Mesenchymal stem cell (in vitro differentiated cells and primary cell): Measurements from ENCODE around the gene CAPN9.

ENCODE experiments used
- DNase-seq: peaks from one replicate; pipeline ENCODE4 v3.0.0-alpha.2; 2013
- H2AFZ ChIP-seq: one replicate; pipeline ENCODE4 v1.6.1; 2013; ENCODE audit warnings: low read depth, mild to moderate bottlenecking, control low read depth, inconsistent platforms, low read length, moderate library complexity
- H2AK5ac ChIP-seq: 2 replicates; pipeline ENCODE4 v1.6.1; 2013; ENCODE audit warnings: low read length, moderate library complexity, mild to moderate bottlenecking, inconsistent platforms; ENCODE audit not compliant: severe bottlenecking
- H2BK120ac ChIP-seq: one replicate; pipeline ENCODE4 v1.6.1; 2013; ENCODE audit warnings: low read depth, mild to moderate bottlenecking, inconsistent platforms, low read length, moderate library complexity
- H2BK12ac ChIP-seq, 2 experiments: one replicate each; pipeline ENCODE4 v1.6.1; 2013; ENCODE audit warnings: inconsistent platforms in 2 of 2, low read length in 2 of 2, mild to moderate bottlenecking in 2 of 2, moderate library complexity in 2 of 2, control low read depth in 1 of 2
- H2BK15ac ChIP-seq: one replicate; pipeline ENCODE4 v1.6.1; 2013; ENCODE audit warnings: mild to moderate bottlenecking, low read depth, inconsistent platforms; ENCODE audit not compliant: poor library complexity, severe bottlenecking
- H2BK5ac ChIP-seq: 2 replicates; pipeline ENCODE4 v1.6.1; 2013; ENCODE audit warnings: low read depth, mild to moderate bottlenecking, low read length, control low read depth, inconsistent platforms; ENCODE audit not compliant: poor library complexity, severe bottlenecking
- H3K14ac ChIP-seq, 2 experiments: one replicate each; pipeline ENCODE4 v1.6.1; 2013; ENCODE audit warnings: inconsistent platforms in 2 of 2, low read length in 2 of 2, control low read depth in 1 of 2, mild to moderate bottlenecking in 1 of 2, moderate library complexity in 1 of 2
- H3K18ac ChIP-seq, 2 experiments: one replicate each; pipeline ENCODE4 v1.6.1; 2013; ENCODE audit warnings: inconsistent platforms in 2 of 2, low read length in 2 of 2, control low read depth in 1 of 2, low read depth in 1 of 2, mild to moderate bottlenecking in 1 of 2
- H3K23ac ChIP-seq, 2 experiments: one replicate each; pipeline ENCODE4 v1.6.1; 2013; ENCODE audit warnings: inconsistent platforms in 2 of 2, low read length in 2 of 2, mild to moderate bottlenecking in 2 of 2, moderate library complexity in 2 of 2, control low read depth in 1 of 2
- H3K27ac ChIP-seq: 2 replicates; pipeline ENCODE4 v1.5.1; 2013; ENCODE audit warnings: mild to moderate bottlenecking, moderate library complexity, low read length, control low read depth, inconsistent platforms; ENCODE audit not compliant: poor library complexity, severe bottlenecking
- H3K27me3 ChIP-seq, 2 experiments: 2 replicates each; pipeline versions ENCODE4 v1.6.1 to v1.7.0; 2013; ENCODE audit warnings: low read length in 2 of 2, mild to moderate bottlenecking in 2 of 2, moderate library complexity in 2 of 2, control low read depth in 1 of 2, inconsistent platforms in 1 of 2; ENCODE audit not compliant: control insufficient read depth in 1 of 2, insufficient read depth in 1 of 2
- H3K36me3 ChIP-seq, 2 experiments: 2 replicates each; pipeline versions ENCODE4 v1.6.1 to v1.7.0; 2013; ENCODE audit warnings: low read length in 2 of 2, control low read depth in 1 of 2, inconsistent platforms in 1 of 2, low read depth in 1 of 2, mild to moderate bottlenecking in 1 of 2; ENCODE audit not compliant: insufficient read depth in 2 of 2, control insufficient read depth in 1 of 2
- H3K4ac ChIP-seq, 2 experiments: one replicate each; pipeline ENCODE4 v1.6.1; 2013; ENCODE audit warnings: inconsistent platforms in 2 of 2, low read length in 2 of 2, mild to moderate bottlenecking in 2 of 2, moderate library complexity in 2 of 2, control low read depth in 1 of 2, low read depth in 1 of 2
- H3K4me1 ChIP-seq: 2 replicates; pipeline ENCODE4 v1.6.1; 2013; ENCODE audit warnings: low read depth, low read length, control low read depth; ENCODE audit not compliant: control insufficient read depth, insufficient read depth
- H3K4me2 ChIP-seq: 2 replicates; pipeline ENCODE4 v1.6.1; 2013; ENCODE audit warnings: low read length, mild to moderate bottlenecking, inconsistent platforms; ENCODE audit not compliant: poor library complexity, severe bottlenecking
- H3K4me3 ChIP-seq, 2 experiments: 2 replicates each; pipeline versions ENCODE4 v1.5.1 to v1.7.0; 2013; ENCODE audit warnings: low read length in 2 of 2, mild to moderate bottlenecking in 2 of 2, control low read depth in 1 of 2, low read depth in 1 of 2; ENCODE audit not compliant: insufficient read depth in 1 of 2
- H3K79me1 ChIP-seq: replicated peaks from 2 replicates; pipeline ENCODE4 v1.6.1; 2013; ENCODE audit warnings: mild to moderate bottlenecking, control low read depth, low read length, inconsistent platforms; ENCODE audit not compliant: poor library complexity, severe bottlenecking
- H3K9ac ChIP-seq: 2 replicates; pipeline ENCODE4 v1.7.0; 2013; ENCODE audit warnings: mild to moderate bottlenecking, low read length, moderate library complexity
- H3K9me3 ChIP-seq: 2 replicates; pipeline ENCODE4 v1.7.0; 2013; ENCODE audit warnings: mild to moderate bottlenecking, low read length; ENCODE audit not compliant: control insufficient read depth
- H4K8ac ChIP-seq: one replicate; pipeline ENCODE4 v1.6.1; 2013; ENCODE audit warnings: inconsistent platforms, mild to moderate bottlenecking, low read length, moderate library complexity
- H4K91ac ChIP-seq: one replicate; pipeline ENCODE4 v1.6.1; 2013; ENCODE audit warnings: mild to moderate bottlenecking, low read length, inconsistent platforms
- WGBS: methylation state at CpG from one replicate; pipeline ENCODE4 v1.1.7; 2013; ENCODE audit warnings: mixed read lengths; 5-methylcytosine and 5-hydroxymethylcytosine counted together

The CAPN9 gene

DNA sequence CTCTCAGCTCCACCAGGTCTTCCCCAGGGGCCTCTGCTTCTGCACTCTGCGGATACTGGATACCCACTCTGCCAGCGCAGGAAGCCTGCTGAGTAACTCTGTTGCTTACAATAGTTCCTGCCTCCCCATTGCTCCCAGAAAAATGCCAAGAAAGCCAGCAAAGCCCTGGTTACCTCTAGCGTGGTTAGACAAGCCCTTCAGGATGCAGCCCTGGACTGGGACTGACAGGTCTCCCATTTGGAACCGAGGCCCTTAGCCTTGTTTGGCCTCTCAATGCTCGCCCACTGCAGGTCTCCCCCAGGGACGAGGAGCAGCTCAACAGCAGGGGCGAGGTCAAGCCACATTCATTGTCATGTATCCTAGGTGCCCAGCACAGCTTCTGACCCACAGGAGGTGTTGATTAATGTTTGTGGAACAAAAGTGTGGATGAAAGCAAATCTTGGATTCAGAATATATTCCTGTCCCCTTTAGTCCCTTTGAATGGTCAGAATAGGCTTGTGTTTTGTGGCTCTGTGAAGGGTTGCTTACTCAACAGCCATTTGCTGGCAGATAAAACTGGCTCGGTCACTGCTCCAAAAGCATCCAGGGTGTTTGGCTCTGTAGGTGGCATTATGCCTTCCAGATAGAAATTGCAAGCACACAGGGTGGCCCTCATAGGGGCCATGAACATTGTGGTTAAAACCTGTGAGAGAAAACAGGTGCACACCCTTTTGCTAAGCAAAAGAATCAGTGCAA lies 62.2 kb downstream of the CAPN9 start:
- WGBS = 81% methylated on average over 8 of the region's 8 CpGs
- Histone ChIP-seq H3K4me2 (no peak overlapping the region), H2BK120ac (no peak overlapping the region), H2BK15ac (no peak overlapping the region), H2AK5ac (no peak overlapping the region), H3K4me1 (no peaks in the 10 kb centered on the region), H3K18ac (no peak overlapping the region), H3K23ac (peak overlapping the region in 1 of 2 experiments; percentile 50), H3K14ac (no peak overlapping the region), H2BK5ac (no peak overlapping the region), H3K4ac (no peak overlapping the region), H3K27me3 (no peaks in the 10 kb centered on the region), H3K36me3 (no peaks in the 10 kb centered on the region), H4K8ac (no peak overlapping the region), H2BK12ac (no peak overlapping the region), H4K91ac (no peak overlapping the region), H3K79me1 (no peaks in the 10 kb centered on the region), H2AFZ (no peak overlapping the region), H3K4me3 (no peak overlapping the region), H3K9ac (no peak overlapping the region), H3K27ac (no peak overlapping the region), H3K9me3 (peaks cover 14% of the 10 kb centered on the region)
- DNase-seq = no peak

DNA sequence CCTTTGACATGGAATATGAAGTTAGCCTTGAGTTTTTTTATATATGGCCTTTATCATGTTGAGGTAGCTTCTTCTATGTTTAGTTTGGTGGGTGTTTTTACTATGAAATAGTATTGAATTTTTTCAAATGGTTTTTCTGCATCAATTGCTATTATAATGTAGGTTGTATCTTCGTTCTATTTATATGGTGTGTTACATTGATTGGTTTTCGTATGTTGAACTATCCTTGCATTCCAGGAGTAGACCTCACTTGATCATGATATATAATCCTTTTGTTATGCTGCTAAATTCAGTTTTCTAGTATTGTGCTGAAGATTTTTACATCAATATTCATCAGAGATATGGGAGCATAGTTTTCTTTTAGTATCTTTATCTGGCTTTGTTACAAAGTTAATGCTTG lies 65.4 kb downstream of the CAPN9 start:
- H3K23ac ChIP-seq = no peak overlapping the region
- H4K8ac ChIP-seq = no peak overlapping the region
- no peak overlapping the region for H2BK120ac ChIP-seq
- H3K4me2 ChIP-seq = no peak overlapping the region
- H2AFZ ChIP-seq = no peak overlapping the region
- no peak overlapping the region for H3K4ac ChIP-seq
- no peak for DNase-seq
- no peak overlapping the region for H4K91ac ChIP-seq
- H3K36me3 ChIP-seq = no peaks in the 10 kb centered on the region
- H3K9me3 ChIP-seq = peaks cover 14% of the 10 kb centered on the region
- WGBS = 63% methylated on average over 1 of the region's 2 CpGs
- no peaks in the 10 kb centered on the region for H3K4me1 ChIP-seq
- H2BK12ac ChIP-seq = no peak overlapping the region
- H3K27ac ChIP-seq = no peak overlapping the region
- no peak overlapping the region for H2BK5ac ChIP-seq
- no peak overlapping the region for H3K18ac ChIP-seq
- H3K9ac ChIP-seq = no peak overlapping the region
- no peaks in the 10 kb centered on the region for H3K79me1 ChIP-seq
- no peak overlapping the region for H2BK15ac ChIP-seq
- H2AK5ac ChIP-seq = no peak overlapping the region
- H3K27me3 ChIP-seq = no peaks in the 10 kb centered on the region
- H3K4me3 ChIP-seq = no peak overlapping the region
- H3K14ac ChIP-seq = no peak overlapping the region

DNA sequence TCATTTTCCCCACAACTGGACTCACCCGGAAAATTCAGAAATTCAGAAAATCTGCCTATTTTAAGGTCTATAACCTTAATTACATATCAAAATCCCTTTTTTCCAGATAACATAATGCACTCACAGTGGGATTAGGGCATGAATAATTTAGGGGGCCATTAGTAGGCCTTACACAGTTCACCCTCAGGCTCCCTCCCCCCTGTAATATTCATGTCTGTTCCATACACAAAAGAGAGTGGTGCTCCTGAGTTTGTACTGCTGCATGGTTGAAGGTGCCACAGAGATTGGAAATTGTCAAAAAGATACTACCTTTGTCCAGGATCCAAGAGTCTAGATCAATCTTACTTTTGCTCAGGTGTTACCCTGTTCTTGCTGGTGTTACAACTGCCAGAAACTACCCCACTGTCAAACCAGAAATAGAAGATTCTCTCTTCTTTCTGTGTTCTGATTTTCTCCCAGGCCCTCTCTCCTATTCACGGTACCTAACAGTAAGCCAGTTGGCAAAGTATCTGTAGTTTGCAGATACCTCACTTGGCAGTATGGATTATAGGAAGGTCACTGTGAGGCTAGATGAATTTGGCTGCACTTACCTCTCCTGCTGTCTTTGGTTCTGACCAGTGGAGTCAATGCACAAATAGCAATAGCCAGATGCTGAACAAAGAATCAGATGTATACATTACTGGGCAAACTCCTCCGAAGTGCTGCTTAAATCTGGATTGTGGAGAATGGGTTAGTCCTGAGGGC lies 67.9 kb downstream of the CAPN9 start:
- H3K9me3 ChIP-seq = peaks cover 14% of the 10 kb centered on the region
- no peak overlapping the region for H2AK5ac ChIP-seq
- no peak overlapping the region for H4K8ac ChIP-seq
- DNase-seq = no peak
- no peak overlapping the region for H2AFZ ChIP-seq
- no peak overlapping the region for H2BK15ac ChIP-seq
- H2BK120ac ChIP-seq = no peak overlapping the region
- 94% methylated on average over 3 of the region's 3 CpGs for WGBS
- no peak overlapping the region for H4K91ac ChIP-seq
- no peaks in the 10 kb centered on the region for H3K79me1 ChIP-seq
- H3K27me3 ChIP-seq = no peaks in the 10 kb centered on the region
- H3K27ac ChIP-seq = no peak overlapping the region
- H3K18ac ChIP-seq = no peak overlapping the region
- H3K23ac ChIP-seq = no peak overlapping the region
- no peak overlapping the region for H2BK12ac ChIP-seq
- no peaks in the 10 kb centered on the region for H3K4me1 ChIP-seq
- no peak overlapping the region for H3K4me3 ChIP-seq
- H3K36me3 ChIP-seq = no peaks in the 10 kb centered on the region
- no peak overlapping the region for H2BK5ac ChIP-seq
- H3K4ac ChIP-seq = no peak overlapping the region
- H3K9ac ChIP-seq = no peak overlapping the region
- H3K4me2 ChIP-seq = no peak overlapping the region
- no peak overlapping the region for H3K14ac ChIP-seq

DNA sequence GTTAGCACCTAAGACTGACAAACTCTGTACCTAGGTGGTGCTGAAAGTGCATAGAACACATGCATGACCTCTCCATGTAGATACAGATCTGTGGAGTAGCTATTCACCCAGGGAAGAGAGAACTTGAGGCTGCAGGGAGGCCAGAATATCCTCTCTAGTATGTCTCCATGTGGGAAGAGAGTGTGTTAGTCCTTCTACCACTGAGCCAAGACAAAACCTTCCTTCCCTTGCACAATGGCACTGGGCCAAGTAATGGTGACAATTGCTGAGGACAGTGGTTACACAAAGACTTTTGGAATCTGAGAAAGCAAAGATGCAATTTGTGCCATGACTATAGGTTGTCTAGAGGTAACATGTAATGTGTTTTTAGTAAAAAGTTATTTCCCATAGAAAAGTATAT lies 68.8 kb downstream of the CAPN9 start:
- Histone ChIP-seq H3K4ac (no peak overlapping the region), H3K36me3 (no peaks in the 10 kb centered on the region), H3K27ac (no peak overlapping the region), H3K9me3 (peaks cover 14% of the 10 kb centered on the region), H3K4me2 (no peak overlapping the region), H2BK12ac (no peak overlapping the region), H2AFZ (no peak overlapping the region), H3K14ac (no peak overlapping the region), H3K4me1 (no peaks in the 10 kb centered on the region), H3K23ac (no peak overlapping the region), H4K8ac (no peak overlapping the region), H3K9ac (no peak overlapping the region), H3K79me1 (no peaks in the 10 kb centered on the region), H2AK5ac (no peak overlapping the region), H3K4me3 (no peak overlapping the region), H3K18ac (no peak overlapping the region), H2BK15ac (no peak overlapping the region), H3K27me3 (no peaks in the 10 kb centered on the region), H2BK120ac (no peak overlapping the region), H2BK5ac (no peak overlapping the region), H4K91ac (no peak overlapping the region)
- DNase-seq = no peak
